Left ventricle myocardium inferior (tissue), 1 donor: ENCODE measurements around the gene ITPKA. TPM values are rescaled to one million over a fixed set of nuclear protein-coding genes. Genes with fewer than 3 reads are reported as not detected.

Experiments used
- DNase-seq: peaks from one replicate; pipeline ENCODE4 v3.0.0-alpha.2; 2020
- H3K27ac ChIP-seq: fragments of 200-600 bp; replicated peaks from 2 replicates; pipeline ENCODE4 v1.8.0; 2021
- H3K27me3 ChIP-seq: fragments of 200-600 bp; 2 replicates; pipeline ENCODE4 v1.8.0; 2021; ENCODE audit warnings: low read depth
- H3K36me3 ChIP-seq: fragments of 200-600 bp; 2 replicates; pipeline ENCODE4 v1.8.0; 2021
- H3K4me1 ChIP-seq: fragments of 200-600 bp; 2 replicates; pipeline ENCODE4 v1.8.0; 2021
- H3K4me3 ChIP-seq: fragments of 200-600 bp; 2 replicates; pipeline ENCODE4 v1.8.0; 2021; ENCODE audit warnings: mild to moderate bottlenecking, moderate library complexity
- H3K9me3 ChIP-seq: fragments of 200-600 bp; replicated peaks from 2 replicates; pipeline ENCODE4 v1.8.0; 2021
- intact Hi-C: fragments of 100-400 bp; cut with micrococcal nuclease; formaldehyde crosslinking; loops from one replicate; pipeline ENCODE4 v1.11.0; 2022
- total RNA-seq: library from RNA; stranded (reverse); fragmentation: NEBNext Ultra II Directional; extraction: Animal tissue kit (Norgen Biotek cat#: 25700); gene quantifications from one replicate; pipeline ENCODE4 v1.2.1, GENCODE V29; 2021
- TF ChIP-seq, protein P1 (sequence below): fragments of 200-600 bp; IDR thresholded peaks from 2 replicates; pipeline ENCODE4 v1.8.0; 2021; ENCODE audit warnings: antibody characterized with exemption, mild to moderate bottlenecking, borderline replicate concordance
- donor health status: DM: no; HTN: yes; CAD: no; lungs with severe emphysema.

ITPKA gene
- total RNA-seq, 1 donor from 2014 or later: 1.9 TPM

DNA sequence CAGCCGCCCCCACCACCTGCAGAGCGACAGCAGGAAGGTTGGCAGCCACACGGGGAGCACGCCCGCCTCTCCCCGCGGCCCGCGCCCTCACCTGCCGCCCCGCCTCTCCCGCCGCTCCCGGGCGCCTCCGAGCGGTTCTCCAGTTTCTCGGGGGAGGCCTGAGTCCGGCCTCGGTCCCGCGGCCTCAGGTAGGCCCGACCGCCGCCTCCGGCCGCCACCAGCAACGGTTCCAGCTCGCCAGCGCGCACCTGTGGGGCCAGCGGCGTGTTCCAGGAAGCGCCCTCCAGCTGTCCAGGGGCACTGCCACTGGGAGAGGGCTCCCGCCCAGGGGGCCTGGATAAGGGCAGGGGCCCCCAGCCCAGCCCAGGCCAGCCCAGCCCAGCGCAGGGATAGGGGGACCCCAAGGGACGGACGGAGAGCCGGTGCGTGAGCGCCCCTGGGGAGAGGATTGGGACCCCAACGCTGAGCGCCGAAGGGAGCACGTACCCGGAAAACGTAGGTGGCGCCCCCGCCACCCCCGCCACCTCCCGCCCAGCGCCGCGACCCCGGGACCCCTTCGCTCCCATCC, 17.7 kb downstream of the ITPKA start:
- peak overlapping the region; percentile 67 for H3K4me3 ChIP-seq
- no peak for DNase-seq
- intact Hi-C loops: no loop called here
- H3K36me3 ChIP-seq: no peaks in the 10 kb centered on the region
- H3K27me3 ChIP-seq: peaks cover 43% of the 10 kb centered on the region
- H3K9me3 ChIP-seq: no peaks in the 10 kb centered on the region
- no peak overlapping the region for H3K27ac ChIP-seq
- TF ChIP-seq, protein P1, sequence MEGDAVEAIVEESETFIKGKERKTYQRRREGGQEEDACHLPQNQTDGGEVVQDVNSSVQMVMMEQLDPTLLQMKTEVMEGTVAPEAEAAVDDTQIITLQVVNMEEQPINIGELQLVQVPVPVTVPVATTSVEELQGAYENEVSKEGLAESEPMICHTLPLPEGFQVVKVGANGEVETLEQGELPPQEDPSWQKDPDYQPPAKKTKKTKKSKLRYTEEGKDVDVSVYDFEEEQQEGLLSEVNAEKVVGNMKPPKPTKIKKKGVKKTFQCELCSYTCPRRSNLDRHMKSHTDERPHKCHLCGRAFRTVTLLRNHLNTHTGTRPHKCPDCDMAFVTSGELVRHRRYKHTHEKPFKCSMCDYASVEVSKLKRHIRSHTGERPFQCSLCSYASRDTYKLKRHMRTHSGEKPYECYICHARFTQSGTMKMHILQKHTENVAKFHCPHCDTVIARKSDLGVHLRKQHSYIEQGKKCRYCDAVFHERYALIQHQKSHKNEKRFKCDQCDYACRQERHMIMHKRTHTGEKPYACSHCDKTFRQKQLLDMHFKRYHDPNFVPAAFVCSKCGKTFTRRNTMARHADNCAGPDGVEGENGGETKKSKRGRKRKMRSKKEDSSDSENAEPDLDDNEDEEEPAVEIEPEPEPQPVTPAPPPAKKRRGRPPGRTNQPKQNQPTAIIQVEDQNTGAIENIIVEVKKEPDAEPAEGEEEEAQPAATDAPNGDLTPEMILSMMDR: no peak
- peaks cover 30% of the 10 kb centered on the region for H3K4me1 ChIP-seq

DNA sequence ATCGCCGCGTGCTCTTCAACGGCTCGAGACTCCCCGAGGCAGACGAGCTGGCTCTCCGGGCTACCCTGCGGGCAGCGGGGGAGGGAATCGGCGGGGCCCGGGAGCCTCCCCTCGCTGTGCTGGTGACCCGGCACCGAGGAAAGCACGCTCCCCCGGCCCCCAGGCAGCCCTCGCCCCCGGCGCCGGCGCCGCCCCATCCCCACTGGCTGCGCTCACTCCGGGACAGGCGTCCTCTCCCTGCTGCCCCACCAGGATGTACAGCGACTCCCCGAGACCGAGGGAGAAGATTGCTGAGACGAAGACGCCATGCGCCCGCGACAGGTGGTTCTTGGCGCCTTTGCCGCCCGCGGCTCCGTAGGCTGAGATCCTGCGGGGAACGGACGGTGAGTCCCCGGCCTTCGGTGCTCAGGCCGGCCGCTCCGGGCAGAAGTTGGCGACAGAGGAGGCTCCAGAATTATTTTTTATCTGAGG, 18.3 kb downstream of the ITPKA start:
- Histone ChIP-seq H3K9me3 (no peaks in the 10 kb centered on the region), H3K27ac (no peak overlapping the region), H3K4me3 (peak overlapping the region; percentile 67), H3K4me1 (peaks cover 30% of the 10 kb centered on the region), H3K27me3 (peaks cover 43% of the 10 kb centered on the region), H3K36me3 (peaks cover under 1% of the 10 kb centered on the region)
- intact Hi-C loops: no loop called here
- TF ChIP-seq, protein P1: no peak
- no peak for DNase-seq

DNA sequence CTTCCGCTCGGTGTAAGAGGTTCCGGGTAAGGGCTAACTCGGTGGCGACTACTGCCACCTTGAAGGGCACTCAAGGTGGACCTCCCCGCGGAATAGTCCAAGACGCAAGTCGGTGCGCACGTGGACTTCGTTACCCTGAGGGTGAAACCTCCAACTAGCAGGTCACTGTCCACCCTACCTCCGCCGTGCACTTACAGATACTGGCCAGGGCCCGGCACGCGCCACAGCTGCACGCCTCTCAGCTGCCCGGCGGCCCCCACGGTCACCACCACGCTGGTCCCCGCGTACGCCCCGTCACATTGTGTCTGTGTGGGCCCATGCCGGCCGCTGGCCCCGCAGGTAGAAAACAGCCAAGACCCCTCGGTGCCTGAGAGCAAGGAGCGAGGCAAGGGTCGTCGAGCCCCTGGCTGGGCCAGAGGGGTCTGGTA, 18.9 kb downstream of the ITPKA start:
- TF ChIP-seq, protein P1: no peak
- H3K4me1 ChIP-seq: peaks cover 30% of the 10 kb centered on the region
- intact Hi-C loops: no loop called here
- H3K27me3 ChIP-seq: peaks cover 43% of the 10 kb centered on the region
- peaks cover 7% of the 10 kb centered on the region for H3K36me3 ChIP-seq
- no peak overlapping the region for H3K27ac ChIP-seq
- DNase-seq: no peak
- no peaks in the 10 kb centered on the region for H3K9me3 ChIP-seq
- peak overlapping the region; percentile 67 for H3K4me3 ChIP-seq

DNA sequence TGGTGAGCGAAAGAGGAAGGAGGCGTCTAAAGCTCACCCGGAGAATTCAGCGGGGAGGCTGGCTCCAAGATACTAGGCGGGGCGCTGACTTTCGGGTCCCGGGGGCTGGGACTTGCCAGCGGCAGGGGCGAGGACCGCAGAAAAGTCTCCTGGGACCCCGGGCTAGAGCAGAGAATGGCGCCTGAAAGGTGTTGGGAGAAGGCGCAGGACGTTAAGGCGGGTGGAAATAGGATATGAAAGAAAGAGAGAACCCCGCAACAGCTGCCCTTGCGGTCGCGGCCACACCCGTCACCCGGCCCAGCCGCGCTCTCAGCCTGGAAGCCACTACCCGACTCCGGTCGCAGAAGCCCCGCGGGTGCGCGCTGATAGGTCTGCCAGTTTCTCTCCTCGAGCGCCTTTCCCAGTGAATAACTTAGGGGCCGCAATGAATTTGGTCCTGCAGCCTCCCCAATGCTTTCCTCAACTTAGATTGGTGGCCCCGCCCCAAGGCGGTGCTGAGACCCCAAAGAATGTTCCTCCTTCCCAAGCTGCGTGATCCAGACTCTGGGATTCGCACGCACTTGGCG, 19.3 kb downstream of the ITPKA start:
- no peak for DNase-seq
- TF ChIP-seq, protein P1: no peak

DNA sequence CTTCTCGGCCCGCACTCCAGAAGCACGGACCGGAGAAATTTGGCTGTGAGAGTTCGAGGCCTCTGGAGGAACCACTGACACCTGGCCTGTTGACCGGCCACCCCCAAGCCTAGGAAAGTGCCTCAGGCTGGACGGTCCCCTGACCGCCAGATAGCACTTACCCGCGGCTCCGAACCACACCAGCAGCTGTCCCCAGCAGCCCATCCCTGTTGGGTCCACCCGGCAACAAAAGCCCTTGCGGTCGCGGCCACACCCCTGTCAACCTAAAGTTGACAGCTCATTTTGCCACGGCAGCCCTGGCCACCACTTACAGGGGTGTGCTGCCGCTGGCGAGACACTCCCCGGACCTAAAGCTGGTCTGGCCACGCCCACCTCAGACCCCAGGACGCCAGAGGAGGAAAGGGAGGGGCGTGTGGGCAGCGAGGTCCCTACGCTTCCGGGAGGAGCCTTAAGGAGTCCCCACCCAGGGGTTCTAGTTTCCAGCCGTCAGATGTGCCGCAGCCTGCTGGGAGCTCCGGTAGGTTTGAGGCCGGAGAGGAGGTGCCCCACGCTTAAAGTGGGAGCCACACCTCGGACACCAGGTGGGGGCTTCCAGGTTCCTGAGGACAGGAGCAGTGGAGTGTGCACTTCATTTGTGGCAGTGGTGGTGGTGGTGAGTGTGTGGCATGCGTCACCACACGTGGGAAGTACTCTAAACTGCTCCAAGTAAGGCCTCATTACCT, 20.0 kb downstream of the ITPKA start, which contains the start of gene LTK:
LTK (minus strand) TSS at position 322 of the 722 bp plus-strand sequence; CDS start at position 204, 118 bp downstream.
- H3K9me3 ChIP-seq: no peaks in the 10 kb centered on the region
- peaks cover 14% of the 10 kb centered on the region for H3K36me3 ChIP-seq
- intact Hi-C loops: no loop called here
- H3K4me3 ChIP-seq: peak within 1 kb of the TSS; percentile 67
- DNase-seq: no peak
- H3K4me1 ChIP-seq: peaks cover 30% of the 10 kb centered on the region
- peak within 1 kb of the TSS; percentile 2 for H3K27ac ChIP-seq
- peaks cover 43% of the 10 kb centered on the region for H3K27me3 ChIP-seq
- TF ChIP-seq, protein P1: no peak

More for the DNA sequence above, 19.3 kb downstream of the ITPKA start:
- Histone ChIP-seq H3K27me3 (peaks cover 43% of the 10 kb centered on the region), H3K4me3 (peak overlapping the region; percentile 67), H3K36me3 (peaks cover 12% of the 10 kb centered on the region), H3K27ac (peak overlapping the region; percentile 2), H3K4me1 (peaks cover 30% of the 10 kb centered on the region), H3K9me3 (no peaks in the 10 kb centered on the region)
- intact Hi-C loops: no loop called here
